ENCODE measurements around the gene BATF.

GRCh38 chr14:75539162-75539560 lies 16.9 kb downstream of the BATF start:
- TF ChIP-seq CTCF (IDR thresholded peaks at IDR 0.05) = no peak
- TF ChIP-seq POLR2A (IDR thresholded peaks at IDR 0.05) = no peak

Measured in right lobe of liver (tissue), 4 donors.